Natural killer cell (primary cell): ENCODE measurements around the gene TMEM190. TPM values are rescaled to one million over a fixed set of nuclear protein-coding genes. Genes with fewer than 3 reads are reported as not detected.

Source experiments
- ATAC-seq, 3 donors: fragments of 150-1000 bp in 2 of 3; fragments of 200-7000 bp in 1 of 3; cut with Tn5 transposase; 1 replicate in 1 of 3; 2 replicates in 2 of 3; pipeline ENCODE4 v1.10.0; 2021; ENCODE audit warnings: mild to moderate bottlenecking in 2 of 3, moderate library complexity in 2 of 3
- DNase-seq, 2 donors: peaks; one replicate each; pipeline versions ENCODE4 v3.0.0 to v3.0.0-alpha.2; 2013 to 2021; ENCODE audit warnings: mixed read lengths in 1 of 2
- H3K27ac ChIP-seq: one replicate; pipeline ENCODE4 v1.5.1; 2013; ENCODE audit warnings: mild to moderate bottlenecking, low read length
- H3K27me3 ChIP-seq: one replicate; pipeline ENCODE4 v1.6.1; 2013; ENCODE audit warnings: low read length; ENCODE audit not compliant: control insufficient read depth, insufficient read depth
- H3K36me3 ChIP-seq: one replicate; pipeline ENCODE4 v1.6.1; 2013; ENCODE audit warnings: low read length; ENCODE audit not compliant: control insufficient read depth, insufficient read depth
- H3K4me1 ChIP-seq: one replicate; pipeline ENCODE4 v1.6.1; 2013; ENCODE audit warnings: low read length; ENCODE audit not compliant: control insufficient read depth, insufficient read depth
- H3K4me3 ChIP-seq: one replicate; pipeline ENCODE4 v1.5.1; 2013; ENCODE audit warnings: low read length
- H3K9me3 ChIP-seq: one replicate; pipeline ENCODE4 v1.6.1; 2013; ENCODE audit warnings: low read length; ENCODE audit not compliant: control insufficient read depth, insufficient read depth
- H3K27ac Mint-ChIP-seq, 2 donors: one replicate each; pipeline ENCODE4 v1.8.0; 2022; ENCODE audit warnings: mild to moderate bottlenecking in 2 of 2, mixed read lengths in 2 of 2, moderate library complexity in 1 of 2
- H3K27me3 Mint-ChIP-seq, 2 donors: one replicate each; pipeline ENCODE4 v1.8.0; 2022; ENCODE audit warnings: low read depth in 2 of 2, mixed read lengths in 2 of 2
- H3K36me3 Mint-ChIP-seq: one replicate; pipeline ENCODE4 v1.8.0; 2022; ENCODE audit warnings: mixed read lengths
- H3K4me1 Mint-ChIP-seq, 2 donors: one replicate each; pipeline ENCODE4 v1.8.0; 2022; ENCODE audit warnings: mixed read lengths in 2 of 2
- H3K4me3 Mint-ChIP-seq: one replicate; pipeline ENCODE4 v1.8.0; 2022; ENCODE audit warnings: mild to moderate bottlenecking, moderate library complexity, mixed read lengths
- H3K9me3 Mint-ChIP-seq, 2 donors: one replicate each; pipeline ENCODE4 v1.8.0; 2022; ENCODE audit warnings: mixed read lengths in 2 of 2
- WGBS: methylation state at CpG from one replicate; pipeline ENCODE4 v1.1.7; 2013; ENCODE audit warnings: missing lambda C conversion rate; ENCODE audit not compliant: insufficient coverage; 5-methylcytosine and 5-hydroxymethylcytosine counted together
- intact Hi-C: fragments of 100-400 bp; cut with micrococcal nuclease; formaldehyde crosslinking; loops from one replicate; pipeline ENCODE4 v1.14.2; 2022
- total RNA-seq, 4 donors: library from RNA; stranded (reverse); fragments of 120-200 nt in 1 of 4; gene quantifications; one replicate each; pipeline versions ENCODE4 v1.2.3 to v1.2.4, GENCODE V29; 2013 to 2022
- TF ChIP-seq, protein P1 (sequence below): fragments of 200-600 bp; IDR thresholded peaks from one replicate; pipeline ENCODE4 v1.8.0; 2022; ENCODE audit warnings: antibody characterized with exemption

Gene TMEM190
- total RNA-seq, 3 donors from 2014 or later (not counting 1 experiment from before 2014, with no cell fraction given) = not detected

DNA sequence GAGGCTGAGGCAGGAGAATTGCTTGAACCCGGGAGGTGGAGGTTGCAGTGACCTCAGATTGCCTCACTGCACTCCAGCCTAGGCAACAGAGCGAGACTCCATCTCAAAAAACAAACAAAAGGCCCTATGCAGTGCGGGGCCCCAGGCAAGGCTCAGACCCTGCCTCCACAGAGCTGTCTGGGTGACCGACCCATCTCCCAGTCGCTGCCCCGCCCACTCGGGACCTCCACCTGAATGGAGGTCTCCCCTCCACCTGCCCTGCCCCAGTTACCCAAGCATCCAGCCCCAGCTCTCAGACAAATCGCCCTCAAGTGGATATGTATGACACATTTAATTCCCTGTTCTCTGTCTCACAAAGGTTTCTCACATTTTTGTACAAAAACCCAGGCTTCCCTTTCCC lies 11.4 kb upstream of the TMEM190 start:
- Histone ChIP-seq H3K4me3 (no peak overlapping the region), H3K27me3 (peaks cover 13% of the 10 kb centered on the region), H3K36me3 (no peaks in the 10 kb centered on the region), H3K4me1 (peaks cover 13% of the 10 kb centered on the region), H3K9me3 (no peaks in the 10 kb centered on the region), H3K27ac (no peak overlapping the region)
- H3K36me3 Mint-ChIP-seq = no peaks in the 10 kb centered on the region
- WGBS = 87% methylated on average over 8 of the region's 8 CpGs
- peaks cover 0 to 12% of the 10 kb centered on the region in 2 donors for H3K27me3 Mint-ChIP-seq
- no peak overlapping the region for H3K4me3 Mint-ChIP-seq
- ATAC-seq (no peak), DNase-seq (no peak)
- intact Hi-C loops = no loop called here
- TF ChIP-seq, protein P1, sequence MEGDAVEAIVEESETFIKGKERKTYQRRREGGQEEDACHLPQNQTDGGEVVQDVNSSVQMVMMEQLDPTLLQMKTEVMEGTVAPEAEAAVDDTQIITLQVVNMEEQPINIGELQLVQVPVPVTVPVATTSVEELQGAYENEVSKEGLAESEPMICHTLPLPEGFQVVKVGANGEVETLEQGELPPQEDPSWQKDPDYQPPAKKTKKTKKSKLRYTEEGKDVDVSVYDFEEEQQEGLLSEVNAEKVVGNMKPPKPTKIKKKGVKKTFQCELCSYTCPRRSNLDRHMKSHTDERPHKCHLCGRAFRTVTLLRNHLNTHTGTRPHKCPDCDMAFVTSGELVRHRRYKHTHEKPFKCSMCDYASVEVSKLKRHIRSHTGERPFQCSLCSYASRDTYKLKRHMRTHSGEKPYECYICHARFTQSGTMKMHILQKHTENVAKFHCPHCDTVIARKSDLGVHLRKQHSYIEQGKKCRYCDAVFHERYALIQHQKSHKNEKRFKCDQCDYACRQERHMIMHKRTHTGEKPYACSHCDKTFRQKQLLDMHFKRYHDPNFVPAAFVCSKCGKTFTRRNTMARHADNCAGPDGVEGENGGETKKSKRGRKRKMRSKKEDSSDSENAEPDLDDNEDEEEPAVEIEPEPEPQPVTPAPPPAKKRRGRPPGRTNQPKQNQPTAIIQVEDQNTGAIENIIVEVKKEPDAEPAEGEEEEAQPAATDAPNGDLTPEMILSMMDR = no peak
- peaks cover 0 to 6% of the 10 kb centered on the region in 2 donors for H3K4me1 Mint-ChIP-seq
- H3K9me3 Mint-ChIP-seq = no peaks in the 10 kb centered on the region
- no peak overlapping the region for H3K27ac Mint-ChIP-seq

GRCh38 chr19:55365964-55366363 lies 10.7 kb upstream of the TMEM190 start:
- no peak overlapping the region for H3K27ac Mint-ChIP-seq
- Histone ChIP-seq H3K4me1 (peaks cover 14% of the 10 kb centered on the region), H3K27me3 (peaks cover 19% of the 10 kb centered on the region), H3K27ac (no peak overlapping the region), H3K9me3 (no peaks in the 10 kb centered on the region), H3K36me3 (no peaks in the 10 kb centered on the region), H3K4me3 (no peak overlapping the region)
- WGBS = 73% methylated on average over 19 of the region's 19 CpGs
- peaks cover 0 to 6% of the 10 kb centered on the region in 2 donors for H3K4me1 Mint-ChIP-seq
- DNase-seq (no peak), ATAC-seq (no peak)
- peaks cover 6 to 19% of the 10 kb centered on the region in 2 donors for H3K27me3 Mint-ChIP-seq
- TF ChIP-seq, protein P1 = no peak
- intact Hi-C loops = no loop called here
- H3K9me3 Mint-ChIP-seq = no peaks in the 10 kb centered on the region
- no peaks in the 10 kb centered on the region for H3K36me3 Mint-ChIP-seq
- H3K4me3 Mint-ChIP-seq = no peak overlapping the region

- DNase-seq (no peak), ATAC-seq (no peak)
- Mint-ChIP-seq H3K4me3 (no peak overlapping the region), H3K4me1 (peaks cover 0 to 6% of the 10 kb centered on the region in 2 donors), H3K36me3 (no peaks in the 10 kb centered on the region), H3K27me3 (peaks cover 11 to 21% of the 10 kb centered on the region in 2 donors), H3K27ac (no peak overlapping the region), H3K9me3 (no peaks in the 10 kb centered on the region)
- Histone ChIP-seq H3K27me3 (peaks cover 21% of the 10 kb centered on the region), H3K4me1 (peaks cover 14% of the 10 kb centered on the region), H3K4me3 (no peak overlapping the region), H3K27ac (no peak overlapping the region), H3K9me3 (no peaks in the 10 kb centered on the region), H3K36me3 (no peaks in the 10 kb centered on the region)
- 85% methylated on average over 1 of the region's 3 CpGs for WGBS
- TF ChIP-seq, protein P1 = no peak
- intact Hi-C loops = no loop called here
Observed at GRCh38 chr19:55366790-55367189, 9.8 kb upstream of the TMEM190 start.

- TF ChIP-seq, protein P1 = no peak
- Mint-ChIP-seq H3K9me3 (no peaks in the 10 kb centered on the region), H3K36me3 (no peaks in the 10 kb centered on the region), H3K27ac (no peak overlapping the region), H3K4me1 (peaks cover 0 to 6% of the 10 kb centered on the region in 2 donors), H3K4me3 (no peak overlapping the region), H3K27me3 (peaks cover 18 to 27% of the 10 kb centered on the region in 2 donors)
- Histone ChIP-seq H3K27me3 (peaks cover 31% of the 10 kb centered on the region), H3K4me1 (peaks cover 14% of the 10 kb centered on the region), H3K4me3 (no peak overlapping the region), H3K9me3 (no peaks in the 10 kb centered on the region), H3K36me3 (no peaks in the 10 kb centered on the region), H3K27ac (no peak overlapping the region)
- intact Hi-C loops = no loop called here
- DNase-seq = no peak
- WGBS = 95% methylated on average over 16 of the region's 16 CpGs
- no peak for ATAC-seq
Observed at GRCh38 chr19:55368106-55368505, 8.5 kb upstream of the TMEM190 start.
